Lung (tissue), 12 donors: ENCODE measurements around the gene PAPPA. TPM values are rescaled to one million over a fixed set of nuclear protein-coding genes. Genes with fewer than 3 reads are reported as not detected.

Source experiments
- ATAC-seq: fragments of 200-7000 bp; cut with Tn5 transposase; one replicate; pipeline ENCODE4 v1.9.1; 2020; ENCODE audit warnings: moderate number of reproducible peaks; ENCODE audit not compliant: insufficient read depth, low FRiP score
- DNase-seq, 3 donors: peaks; one replicate each; pipeline ENCODE4 v3.0.0-alpha.2; 2013 to 2017
- H3K27ac ChIP-seq, 2 donors: one replicate each; pipeline ENCODE4 v1.5.1; 2013; ENCODE audit warnings: mild to moderate bottlenecking in 2 of 2, moderate library complexity in 2 of 2, control low read depth in 1 of 2, inconsistent platforms in 1 of 2, low read depth in 1 of 2, low read length in 1 of 2
- H3K27me3 ChIP-seq, 3 donors: one replicate each; pipeline ENCODE4 v1.5.1; 2013; ENCODE audit warnings: low read length in 2 of 3; ENCODE audit not compliant: control insufficient read depth in 3 of 3, insufficient read depth in 3 of 3
- H3K36me3 ChIP-seq, 4 donors: one replicate each; pipeline ENCODE4 v1.5.1; 2013; ENCODE audit warnings: low read length in 4 of 4, mild to moderate bottlenecking in 1 of 4, moderate library complexity in 1 of 4; ENCODE audit not compliant: control insufficient read depth in 4 of 4, insufficient read depth in 4 of 4
- H3K4me1 ChIP-seq, 5 donors: one replicate each; pipeline ENCODE4 v1.5.1; 2013; ENCODE audit warnings: low read length in 5 of 5, mild to moderate bottlenecking in 2 of 5, moderate library complexity in 1 of 5; ENCODE audit not compliant: control insufficient read depth in 5 of 5, insufficient read depth in 5 of 5
- H3K4me3 ChIP-seq: one replicate; pipeline ENCODE4 v1.5.1; 2013; ENCODE audit warnings: mild to moderate bottlenecking, control low read depth, moderate library complexity
- H3K9ac ChIP-seq, 2 donors: one replicate each; pipeline ENCODE4 v1.5.1; 2013; ENCODE audit warnings: low read length in 2 of 2, control low read depth in 1 of 2; ENCODE audit not compliant: insufficient read depth in 1 of 2
- H3K9me3 ChIP-seq, 4 donors: one replicate each; pipeline ENCODE4 v1.5.1; 2013; ENCODE audit warnings: low read length in 3 of 4, mild to moderate bottlenecking in 1 of 4, moderate library complexity in 1 of 4; ENCODE audit not compliant: control insufficient read depth in 4 of 4, insufficient read depth in 3 of 4
- CTCF ChIP-seq: IDR thresholded peaks from 2 replicates; pipeline ENCODE4 v1.5.1; 2012; ENCODE audit warnings: mild to moderate bottlenecking; ENCODE audit errors: control extremely low read depth, extremely low read depth
- WGBS, 2 donors: extraction: QIAGEN DNeasy Blood & Tissue Kit; methylation state at CpG; one replicate each; pipeline ENCODE4 v1.1.7; 2013; 5-methylcytosine and 5-hydroxymethylcytosine counted together
- polyA plus RNA-seq, 2 donors: library from polyadenylated mRNA; stranded (reverse); fragments of 200-250 nt; gene quantifications; one replicate each; pipeline ENCODE4 v1.2.1, GENCODE V29; 2013
- total RNA-seq, 2 donors: library from RNA; depleted of rRNA in 1 of 2; stranded (reverse); fragments of >200 nt in 1 of 2; gene quantifications; one replicate each; pipeline ENCODE4 v1.2.1, GENCODE V29; 2014 to 2021
- donor health status: control.
- donor health status: control.
- donor health status: Bipolar disorder and iron deficiency.
- donor health status: healthy.
- donor health status: DM: yes; HTN: yes; CAD: no.

The PAPPA gene
- total and polyA plus RNA-seq, 4 donors = 0.45 to 6.7 (median 3.6) TPM

GRCh38 chr9:116372081-116372673 is 218.6 kb downstream of the PAPPA start:
- no peak for TF ChIP-seq CTCF
- ATAC-seq = no peak

GRCh38 chr9:116372786-116373185 is 219.2 kb downstream of the PAPPA start:
- WGBS, 2 donors = 79 to 88% methylated on average over 4 of the region's 4 CpGs
- no peak for ATAC-seq
- Histone ChIP-seq H3K27me3 (no peaks in the 10 kb centered on the region), H3K27ac (no peak overlapping the region), H3K4me3 (no peak overlapping the region), H3K36me3 (no peaks in the 10 kb centered on the region), H3K4me1 (peaks cover 0 to 16% (median 0%) of the 10 kb centered on the region in 5 donors), H3K9ac (no peak overlapping the region), H3K9me3 (no peaks in the 10 kb centered on the region)
- TF ChIP-seq CTCF = no peak
- DNase-seq = no peak

More at GRCh38 chr9:116372081-116372673, 218.6 kb downstream of the PAPPA start:
- Histone ChIP-seq H3K36me3 (no peaks in the 10 kb centered on the region), H3K9me3 (no peaks in the 10 kb centered on the region), H3K27me3 (no peaks in the 10 kb centered on the region), H3K4me1 (peaks cover 0 to 16% (median 0%) of the 10 kb centered on the region in 5 donors), H3K4me3 (no peak overlapping the region), H3K9ac (no peak overlapping the region), H3K27ac (no peak overlapping the region)
- no peak for DNase-seq

GRCh38 chr9:116377179-116377798 is 223.7 kb downstream of the PAPPA start:
- peaks cover 0 to 9% (median 0%) of the 10 kb centered on the region in 5 donors for H3K4me1 ChIP-seq
- no peak for DNase-seq
- no peak overlapping the region for H3K27ac ChIP-seq
- TF ChIP-seq CTCF = no peak
- no peak overlapping the region for H3K4me3 ChIP-seq
- H3K9me3 ChIP-seq = peaks cover 0 to 2% (median 0%) of the 10 kb centered on the region in 4 donors
- 83% methylated on average over 8 of the region's 8 CpGs for WGBS, 2 donors
- no peaks in the 10 kb centered on the region for H3K27me3 ChIP-seq
- no peak overlapping the region for H3K9ac ChIP-seq
- peaks cover 0 to under 1% (median 0%) of the 10 kb centered on the region in 4 donors for H3K36me3 ChIP-seq
- no peak for ATAC-seq
